GM23338 (cell line): ENCODE data around the gene AFP. TPM values are rescaled to one million over a fixed set of nuclear protein-coding genes. Genes with fewer than 3 reads are reported as not detected.
A peak's percentile ranks its signal among the peaks of the same experiment; 100 is the strongest.

Source experiments
- ATAC-seq: fragments of 200-7000 bp; cut with Tn5 transposase; 3 replicates; pipeline ENCODE4 v1.9.1; 2020
- DNase-seq: peaks from one replicate; pipeline ENCODE4 v3.0.0-alpha.2; 2015; ENCODE audit warnings: low spot score
- H2AFZ ChIP-seq: fragments of 200-600 bp; sonication (generic); 2 replicates; pipeline ENCODE4 v1.8.0; 2016; ENCODE audit warnings: antibody characterized with exemption, mild to moderate bottlenecking, moderate library complexity
- H3F3A ChIP-seq: fragments of 200-600 bp; sonication (generic); replicated peaks from 2 replicates; pipeline ENCODE4 v1.8.0; 2017; ENCODE audit warnings: antibody characterized with exemption, mixed run types, low read depth
- H3K27ac ChIP-seq: fragments of 200-600 bp; sonication (generic); 2 replicates; pipeline ENCODE4 v1.6.1; 2016; ENCODE audit warnings: low read depth
- H3K27me3 ChIP-seq: fragments of 200-600 bp; sonication (generic); 2 replicates; pipeline ENCODE4 v1.8.0; 2016; ENCODE audit warnings: mild to moderate bottlenecking, mixed run types, moderate library complexity; ENCODE audit not compliant: insufficient read depth
- H3K36me3 ChIP-seq: fragments of 200-600 bp; sonication (generic); 2 replicates; pipeline ENCODE4 v1.8.0; 2016; ENCODE audit warnings: mild to moderate bottlenecking; ENCODE audit not compliant: insufficient read depth
- H3K4me1 ChIP-seq: fragments of 200-600 bp; sonication (generic); 2 replicates; pipeline ENCODE4 v1.8.0; 2016; ENCODE audit warnings: mild to moderate bottlenecking, moderate library complexity; ENCODE audit not compliant: insufficient read depth
- H3K4me2 ChIP-seq: fragments of 200-600 bp; sonication (generic); 2 replicates; pipeline ENCODE4 v1.7.1; 2017; ENCODE audit warnings: mixed run types
- H3K4me3 ChIP-seq: fragments of 200-600 bp; sonication (generic); 2 replicates; pipeline ENCODE4 v1.6.1; 2016; ENCODE audit warnings: mixed run types
- H3K79me2 ChIP-seq: fragments of 200-600 bp; sonication (generic); replicated peaks from 2 replicates; pipeline ENCODE4 v1.8.0; 2017; ENCODE audit warnings: mild to moderate bottlenecking; ENCODE audit not compliant: insufficient read depth
- H3K9me2 ChIP-seq: fragments of 200-600 bp; sonication (generic); 2 replicates; pipeline ENCODE4 v1.8.0; 2017; ENCODE audit not compliant: insufficient read depth
- H4K20me1 ChIP-seq: fragments of 200-600 bp; sonication (generic); replicated peaks from 2 replicates; pipeline ENCODE4 v1.8.0; 2017; ENCODE audit warnings: mild to moderate bottlenecking; ENCODE audit not compliant: insufficient read depth
- H3K27ac Mint-ChIP-seq: 2 replicates; pipeline ENCODE4 v1.8.0; 2020; ENCODE audit warnings: inconsistent platforms, mild to moderate bottlenecking, moderate library complexity, mixed read lengths
- H3K27me3 Mint-ChIP-seq: 3 replicates; pipeline ENCODE4 v1.8.0; 2022; ENCODE audit warnings: low read depth, mild to moderate bottlenecking, moderate library complexity, mixed read lengths, inconsistent platforms; ENCODE audit not compliant: insufficient read depth, poor library complexity
- H3K36me3 Mint-ChIP-seq: 3 replicates; pipeline ENCODE4 v1.8.0; 2021; ENCODE audit warnings: low read depth, mild to moderate bottlenecking, inconsistent platforms, moderate library complexity, mixed read lengths
- H3K4me1 Mint-ChIP-seq: 3 replicates; pipeline ENCODE4 v1.8.0; 2020; ENCODE audit warnings: mild to moderate bottlenecking, inconsistent platforms, mixed read lengths
- H3K4me3 Mint-ChIP-seq: 3 replicates; pipeline ENCODE4 v1.8.0; 2021; ENCODE audit warnings: moderate library complexity, mild to moderate bottlenecking, inconsistent platforms, mixed read lengths
- H3K9me3 Mint-ChIP-seq: 3 replicates; pipeline ENCODE4 v1.8.0; 2020; ENCODE audit warnings: moderate library complexity, mild to moderate bottlenecking, inconsistent platforms, mixed read lengths
- CREB1 ChIP-seq: fragments of 250-450 bp; sonication (Bioruptor Pico); IDR thresholded peaks from 2 replicates; pipeline ENCODE4 v1.5.0; 2020; ENCODE audit warnings: low read depth, mild to moderate bottlenecking, moderate library complexity
- ETS1 ChIP-seq: IDR thresholded peaks from 2 replicates; pipeline ENCODE4 v1.6.1; 2016; ENCODE audit warnings: antibody characterized with exemption
- REST ChIP-seq: IDR thresholded peaks from one replicate; pipeline ENCODE4 v1.6.1; 2018; ENCODE audit warnings: antibody characterized with exemption; ENCODE audit not compliant: unreplicated experiment
- STAT1 ChIP-seq: IDR thresholded peaks from one replicate; pipeline ENCODE4 v1.6.1; 2016; ENCODE audit warnings: antibody characterized with exemption; ENCODE audit not compliant: unreplicated experiment
- ZNF331 ChIP-seq: fragments of 250-450 bp; sonication (Bioruptor Pico); IDR thresholded peaks from 2 replicates; pipeline ENCODE4 v1.5.0; 2020; ENCODE audit warnings: low read depth, mild to moderate bottlenecking, moderate library complexity
- ZNF462 ChIP-seq: fragments of 250-450 bp; sonication (Bioruptor Pico); IDR thresholded peaks from 2 replicates; pipeline ENCODE4 v1.5.0; 2020; ENCODE audit warnings: mild to moderate bottlenecking, moderate library complexity
- polyA plus RNA-seq: library from polyadenylated mRNA; unstranded; fragments of >200 nt; fragmentation: Nextera tagmentation; extraction: Ambion mirVana; gene quantifications from 2 replicates; pipeline ENCODE4 v1.2.1, GENCODE V29; 2016
- total RNA-seq: library from RNA; depleted of rRNA; stranded (reverse); fragments of >200 nt; shearing (Covaris generic); gene quantifications from 2 replicates; pipeline ENCODE4 v1.2.3, GENCODE V29; 2014
- TF ChIP-seq, protein P1 (sequence below), 2 experiments: fragments of 200-600 bp in 1 of 2; sonication (generic) in 1 of 2; conservative IDR thresholded peaks; 2 replicates each; pipeline versions ENCODE4 v1.5.1 to v1.6.1; 2016 to 2017; ENCODE audit warnings: antibody characterized with exemption in 2 of 2, low read depth in 2 of 2, mild to moderate bottlenecking in 2 of 2, moderate library complexity in 1 of 2

The AFP gene
- total and polyA plus RNA-seq, 2 experiments from 2014 or later, result 4.0 to 17.3 TPM

DNA sequence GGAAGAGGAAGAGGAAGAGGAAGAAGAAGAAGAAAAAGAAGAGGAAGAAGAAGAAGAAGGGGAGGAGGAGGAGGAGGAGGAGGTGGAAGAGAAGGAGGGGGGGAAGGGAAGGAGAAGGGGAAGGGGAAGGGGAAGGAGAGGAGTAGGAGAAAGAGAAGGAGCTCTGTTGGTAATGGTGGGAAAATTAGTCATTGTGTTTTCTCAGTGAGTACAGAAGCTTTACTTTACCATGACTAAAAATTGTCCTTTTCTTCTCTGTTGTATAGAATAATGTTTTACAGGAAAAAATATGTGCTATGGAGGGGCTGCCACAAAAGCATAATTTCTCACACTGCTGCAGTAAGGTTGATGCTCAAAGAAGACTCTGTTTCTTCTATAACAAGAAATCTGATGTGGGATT lies 49.6 kb downstream of the AFP start:
- no peak overlapping the region for H3K4me3 Mint-ChIP-seq
- no peak overlapping the region for H3K27ac Mint-ChIP-seq
- no peaks in the 10 kb centered on the region for H3F3A ChIP-seq
- H3K27me3 Mint-ChIP-seq, result peaks cover 2% of the 10 kb centered on the region
- H3K36me3 Mint-ChIP-seq, result no peaks in the 10 kb centered on the region
- DNase-seq (no peak), ATAC-seq (no peak)
- H3K4me2 ChIP-seq, result no peak overlapping the region
- H3K27ac ChIP-seq, result no peak overlapping the region
- H3K9me3 Mint-ChIP-seq, result no peaks in the 10 kb centered on the region
- no peaks in the 10 kb centered on the region for H4K20me1 ChIP-seq
- no peaks in the 10 kb centered on the region for H3K79me2 ChIP-seq
- no peak overlapping the region for H2AFZ ChIP-seq
- no peaks in the 10 kb centered on the region; the same call in 1 of the 2 replicates for H3K9me2 ChIP-seq
- H3K27me3 ChIP-seq, result no peaks in the 10 kb centered on the region
- peaks cover 13% of the 10 kb centered on the region; the same call in 2 of the 3 replicates for H3K4me1 Mint-ChIP-seq
- H3K4me1 ChIP-seq, result no peaks in the 10 kb centered on the region; the same call in 1 of the 2 replicates
- TF ChIP-seq ZNF331 (CRISPR knock-in tag) (no peak), REST (no peak), STAT1 (no peak)
- TF ChIP-seq, protein P1, sequence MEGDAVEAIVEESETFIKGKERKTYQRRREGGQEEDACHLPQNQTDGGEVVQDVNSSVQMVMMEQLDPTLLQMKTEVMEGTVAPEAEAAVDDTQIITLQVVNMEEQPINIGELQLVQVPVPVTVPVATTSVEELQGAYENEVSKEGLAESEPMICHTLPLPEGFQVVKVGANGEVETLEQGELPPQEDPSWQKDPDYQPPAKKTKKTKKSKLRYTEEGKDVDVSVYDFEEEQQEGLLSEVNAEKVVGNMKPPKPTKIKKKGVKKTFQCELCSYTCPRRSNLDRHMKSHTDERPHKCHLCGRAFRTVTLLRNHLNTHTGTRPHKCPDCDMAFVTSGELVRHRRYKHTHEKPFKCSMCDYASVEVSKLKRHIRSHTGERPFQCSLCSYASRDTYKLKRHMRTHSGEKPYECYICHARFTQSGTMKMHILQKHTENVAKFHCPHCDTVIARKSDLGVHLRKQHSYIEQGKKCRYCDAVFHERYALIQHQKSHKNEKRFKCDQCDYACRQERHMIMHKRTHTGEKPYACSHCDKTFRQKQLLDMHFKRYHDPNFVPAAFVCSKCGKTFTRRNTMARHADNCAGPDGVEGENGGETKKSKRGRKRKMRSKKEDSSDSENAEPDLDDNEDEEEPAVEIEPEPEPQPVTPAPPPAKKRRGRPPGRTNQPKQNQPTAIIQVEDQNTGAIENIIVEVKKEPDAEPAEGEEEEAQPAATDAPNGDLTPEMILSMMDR (conservative IDR thresholded peaks at IDR 0.05; ENCODE audit: low read depth in 2 of 2), result no peak
- H3K36me3 ChIP-seq, result no peaks in the 10 kb centered on the region
- H3K4me3 ChIP-seq, result no peak overlapping the region

DNA sequence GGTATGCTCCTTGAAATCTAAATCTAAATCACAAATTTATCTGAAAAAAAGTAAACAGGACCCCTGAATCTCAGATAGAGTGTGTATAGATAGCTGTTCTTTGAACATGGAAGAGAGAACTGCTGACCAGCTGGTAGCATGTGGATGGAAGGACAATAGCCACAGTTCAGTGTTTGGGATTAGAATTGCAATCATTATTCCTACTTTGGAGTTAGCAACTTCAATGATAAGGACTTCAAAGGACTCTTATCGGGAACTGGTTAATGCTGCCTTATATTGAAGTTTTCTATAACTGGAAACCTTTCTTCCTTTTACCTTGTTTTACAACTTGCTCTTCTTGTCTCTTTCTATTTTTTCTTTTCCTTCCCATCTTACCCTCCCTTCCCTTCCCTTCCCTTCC lies 50.5 kb downstream of the AFP start:
- H3K4me1 ChIP-seq, result no peaks in the 10 kb centered on the region; the same call in 1 of the 2 replicates
- H3K4me1 Mint-ChIP-seq, result peaks cover 13% of the 10 kb centered on the region; the same call in 2 of the 3 replicates
- no peaks in the 10 kb centered on the region for H3K27me3 ChIP-seq
- peak overlapping the region; percentile 9; the same call in 1 of the 2 replicates for H2AFZ ChIP-seq
- no peaks in the 10 kb centered on the region for H4K20me1 ChIP-seq
- no peaks in the 10 kb centered on the region; the same call in 1 of the 2 replicates for H3K9me2 ChIP-seq
- H3K27ac Mint-ChIP-seq, result no peak overlapping the region
- no peaks in the 10 kb centered on the region for H3F3A ChIP-seq
- H3K27ac ChIP-seq, result no peak overlapping the region
- ATAC-seq (no peak), DNase-seq (no peak)
- no peaks in the 10 kb centered on the region for H3K79me2 ChIP-seq
- H3K4me2 ChIP-seq, result no peak overlapping the region
- peaks cover 2% of the 10 kb centered on the region for H3K27me3 Mint-ChIP-seq
- no peaks in the 10 kb centered on the region for H3K36me3 ChIP-seq
- H3K9me3 Mint-ChIP-seq, result no peaks in the 10 kb centered on the region
- no peak overlapping the region for H3K4me3 Mint-ChIP-seq
- H3K4me3 ChIP-seq, result no peak overlapping the region
- H3K36me3 Mint-ChIP-seq, result no peaks in the 10 kb centered on the region
- TF ChIP-seq CREB1 (no peak), ZNF462 (CRISPR knock-in tag) (no peak), ZNF331 (CRISPR knock-in tag) (no peak), ETS1 (no peak)
